NCI-H1105 (cell line): ENCODE measurements around the gene TRIM29.

ENCODE experiments used
- DNase-seq: peaks from one replicate; lab custom pipeline; 2025; lab: John Stamatoyannopoulos, UW

Gene TRIM29

GRCh38 chr11:120139316-120140069 lies 1.6 kb upstream of the TRIM29 start:
- no peak for DNase-seq

GRCh38 chr11:120137187-120137610 lies 714 bp downstream of the TRIM29 start:
- no peak for DNase-seq

DNA sequence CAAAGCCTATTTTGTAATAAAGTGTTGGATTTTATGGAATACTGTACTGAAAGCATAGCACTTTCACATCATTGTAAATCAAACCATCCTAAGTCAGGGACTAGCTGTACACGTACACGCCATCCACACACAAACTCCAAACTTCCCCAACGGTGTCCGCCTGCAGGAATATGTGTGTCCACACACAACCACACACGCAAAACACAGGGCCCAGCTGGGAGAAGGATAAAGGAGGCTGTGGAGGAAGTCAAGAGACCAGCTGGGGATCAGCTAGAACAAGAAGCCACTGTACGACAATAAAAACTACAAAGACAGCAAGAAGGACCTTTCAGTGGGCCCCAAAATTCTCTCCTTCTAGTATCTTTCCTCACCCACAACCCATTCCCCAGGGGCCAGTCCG lies 1.6 kb downstream of the TRIM29 start:
- no peak for DNase-seq

DNA sequence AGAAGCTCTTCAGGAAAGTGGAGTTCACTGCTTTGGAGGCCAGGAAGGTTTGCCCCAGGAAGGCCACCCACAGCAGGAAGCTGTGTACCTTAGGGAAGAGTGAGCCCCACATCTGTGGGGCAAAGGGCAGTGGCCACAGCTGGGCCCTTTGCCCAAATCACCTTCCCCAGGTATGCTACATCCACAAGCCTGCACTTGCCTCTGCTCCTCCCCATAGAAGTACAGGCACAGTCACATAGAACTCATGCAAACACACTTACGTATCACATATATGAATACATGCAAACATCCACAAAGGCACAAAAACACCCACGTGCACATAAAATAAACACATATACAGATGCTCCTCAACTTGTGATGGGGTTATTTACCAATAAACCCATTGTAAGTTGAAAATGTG lies 2.1 kb downstream of the TRIM29 start:
- no peak for DNase-seq

DNA sequence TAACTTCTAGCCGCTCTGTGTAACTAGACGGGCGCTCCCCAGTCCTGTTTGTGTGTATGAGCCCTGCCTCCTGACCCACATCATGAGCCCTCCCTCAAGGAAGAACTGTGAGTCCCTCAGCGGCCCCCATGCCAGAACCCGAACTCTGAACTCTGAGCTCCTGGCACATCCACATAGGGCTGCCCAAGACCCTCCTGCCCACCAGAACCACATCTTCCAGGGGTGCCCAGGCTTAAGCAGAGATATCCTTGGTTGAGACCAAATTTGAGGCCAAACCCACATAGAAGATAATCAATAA lies 3.0 kb downstream of the TRIM29 start:
- DNase-seq, result no peak

DNA sequence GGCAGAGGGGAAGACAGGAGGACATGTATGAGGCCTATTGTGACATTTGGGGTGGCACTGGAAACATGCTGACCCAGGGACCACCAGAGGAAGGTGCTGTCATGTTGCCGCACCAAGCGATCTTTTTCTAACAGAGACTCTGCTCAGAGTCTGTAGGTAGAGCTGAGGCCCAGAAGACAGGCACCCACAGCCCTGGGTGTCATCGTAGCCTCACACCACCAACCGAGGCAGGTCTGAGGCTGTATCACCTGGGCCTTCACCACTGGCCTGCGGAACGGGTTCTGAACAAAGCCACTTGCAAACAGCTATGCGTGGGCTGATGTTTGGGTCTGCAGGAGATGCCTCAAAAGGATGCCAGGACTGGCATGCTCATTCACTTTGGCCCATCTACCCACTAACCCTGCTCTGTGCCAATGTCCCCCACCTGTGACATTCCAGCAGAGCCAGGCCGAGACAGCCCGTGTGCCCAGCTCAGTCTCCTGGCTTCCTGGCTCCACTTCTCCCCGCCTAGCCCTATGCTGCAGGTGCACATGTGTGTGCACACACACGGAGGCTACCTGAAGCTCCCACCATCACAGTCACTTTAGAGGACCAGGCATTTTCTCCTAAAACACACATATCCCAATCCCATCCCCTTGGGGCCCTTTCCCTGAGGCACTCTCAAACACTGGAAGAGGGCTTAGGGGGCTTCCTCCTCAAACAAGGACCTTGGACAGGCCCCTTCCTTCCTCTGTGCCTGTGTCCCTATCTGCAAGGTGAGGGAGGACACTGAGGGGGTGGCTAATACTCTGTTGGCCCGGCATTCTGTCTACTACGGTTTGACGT lies 3.6 kb downstream of the TRIM29 start:
- no peak for DNase-seq

DNA sequence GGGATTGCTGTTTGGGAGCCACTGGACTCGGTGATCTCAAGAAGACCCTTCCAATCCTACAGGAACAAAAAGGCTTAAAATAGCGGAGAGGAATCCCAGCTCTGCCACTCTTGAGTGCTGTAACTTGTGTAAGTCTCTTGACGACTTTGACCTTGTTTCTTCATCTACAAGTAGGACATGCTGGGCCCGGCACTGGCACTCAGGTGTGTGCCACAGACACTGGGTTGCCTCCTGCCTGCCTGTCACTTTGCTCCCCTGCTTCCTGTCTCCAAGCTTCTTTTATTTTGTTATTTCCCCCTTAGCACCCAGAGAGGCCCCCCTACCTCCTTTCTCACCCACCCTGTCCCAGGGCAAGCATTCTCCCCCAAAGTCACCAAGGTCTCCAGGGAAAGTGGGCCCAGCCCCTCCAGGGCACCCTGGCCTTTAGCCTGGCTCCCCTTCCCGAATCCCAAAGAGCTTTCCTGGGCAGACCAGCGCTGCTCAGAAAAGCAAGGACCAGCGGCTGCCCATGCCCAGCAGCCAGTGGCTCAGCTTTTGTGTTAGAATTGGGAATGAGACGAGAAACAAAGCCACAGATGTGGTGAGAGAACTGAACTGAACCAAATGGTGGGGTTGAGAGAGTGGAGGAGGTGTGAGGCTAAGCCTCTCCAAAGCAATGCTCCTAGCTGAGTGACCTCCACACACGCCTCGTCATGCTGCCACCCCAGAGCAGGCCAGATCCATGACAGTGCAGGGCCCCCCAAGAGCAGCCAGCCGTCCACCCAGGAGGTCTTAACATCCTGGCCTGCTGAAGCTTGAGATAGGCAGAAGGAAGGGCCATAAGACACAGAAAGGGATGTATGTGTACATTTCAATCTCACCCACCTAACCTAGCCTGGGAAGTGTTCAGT lies 4.5 kb downstream of the TRIM29 start:
- no peak for DNase-seq

- DNase-seq, result no peak
Observed at GRCh38 chr11:120132645-120133185, 5.2 kb downstream of the TRIM29 start.

DNA sequence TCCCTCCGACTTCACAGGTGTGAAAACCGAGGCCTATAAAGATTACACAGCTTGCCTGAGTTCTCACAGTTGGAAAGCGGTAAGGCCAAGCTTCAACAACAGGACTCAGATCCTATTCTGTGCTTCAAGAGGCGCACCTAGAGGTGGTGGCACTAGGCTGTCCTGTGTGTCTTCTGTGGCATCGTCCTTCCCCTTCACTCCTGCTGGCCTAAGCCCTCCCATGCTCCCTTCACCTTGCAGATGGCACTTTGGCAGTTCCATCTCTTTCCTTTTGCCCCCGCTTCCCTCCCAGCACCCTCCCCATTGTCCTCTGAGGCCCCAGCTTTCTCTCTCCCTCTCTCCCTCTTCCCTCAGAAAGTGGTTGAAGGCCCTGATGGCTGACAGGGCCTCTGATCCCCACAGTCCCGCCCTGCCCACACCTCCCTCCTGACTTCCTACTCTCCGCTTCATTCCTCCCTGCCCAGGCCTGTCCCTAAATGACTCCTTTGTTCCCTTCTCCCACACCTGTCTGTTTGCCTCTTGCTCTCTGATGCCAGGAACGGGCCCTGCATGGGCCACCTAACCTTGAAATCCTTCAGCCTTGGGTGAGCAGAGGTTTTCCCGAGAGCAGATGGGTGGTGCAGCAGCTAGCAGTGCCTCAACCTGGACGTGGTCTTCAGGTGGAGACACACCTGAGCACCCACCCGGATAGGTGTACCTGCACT lies 5.8 kb downstream of the TRIM29 start:
- DNase-seq, result peak; percentile 94

- no peak for DNase-seq
Observed at GRCh38 chr11:120130991-120131760, 6.7 kb downstream of the TRIM29 start.

- no peak for DNase-seq
Observed at GRCh38 chr11:120130176-120130980, 7.5 kb downstream of the TRIM29 start.

DNA sequence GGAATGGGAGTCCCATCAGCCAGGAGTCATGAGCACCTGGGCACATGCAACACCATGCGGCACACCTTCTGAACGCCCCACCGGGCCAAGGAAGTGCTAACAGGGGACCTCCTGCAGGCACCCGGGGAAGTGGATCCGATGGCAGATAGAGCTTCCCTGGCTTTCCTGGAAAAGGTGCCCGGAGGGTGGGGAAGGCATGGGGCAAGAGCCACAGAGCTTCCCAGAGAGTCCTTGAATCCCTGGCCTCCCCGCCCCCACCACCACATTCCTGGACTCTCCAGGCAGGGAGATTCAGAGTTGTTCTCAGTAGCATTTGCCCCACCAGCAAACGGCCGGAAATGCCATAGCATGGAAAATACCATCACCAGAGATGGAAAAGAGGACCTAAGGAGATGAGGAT lies 8.3 kb downstream of the TRIM29 start:
- no peak for DNase-seq

DNA sequence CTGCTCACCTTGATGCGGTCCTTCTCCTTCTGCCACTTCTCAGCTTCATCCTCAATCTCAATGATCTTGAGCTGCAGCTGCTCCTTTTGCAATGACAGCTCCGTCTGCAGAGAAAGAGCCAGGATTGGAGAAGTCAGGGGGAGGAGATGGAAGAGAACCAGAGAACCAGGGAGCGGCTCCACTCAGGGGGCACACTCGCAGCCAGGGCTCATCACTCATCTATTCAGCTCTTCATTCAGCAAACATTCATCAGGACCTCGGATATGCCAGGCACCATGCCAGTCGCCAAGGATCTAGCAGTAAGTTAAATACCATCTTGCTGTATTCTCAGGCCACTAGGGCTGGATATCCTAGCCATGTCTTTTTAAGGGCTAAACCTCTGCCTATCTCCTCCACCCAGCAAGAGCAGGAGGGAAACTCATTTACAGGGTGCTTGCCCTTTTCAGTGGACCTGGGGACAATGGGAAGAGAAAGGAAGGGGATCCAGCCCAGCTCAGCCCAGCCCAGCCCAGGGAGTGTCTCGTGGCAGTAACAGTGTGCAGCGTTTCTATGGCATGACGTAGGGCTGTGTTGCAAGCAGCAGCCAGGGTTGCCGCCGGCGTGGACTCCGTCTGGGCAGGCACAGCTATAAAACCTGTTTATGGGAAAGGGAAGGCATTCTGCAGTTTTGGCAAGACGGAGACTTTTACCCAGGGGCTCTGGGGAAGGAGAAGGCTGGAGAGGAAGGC lies 9.4 kb downstream of the TRIM29 start:
- DNase-seq, result peak; percentile 24

GRCh38 chr11:120127236-120127635 lies 10.7 kb downstream of the TRIM29 start:
- DNase-seq, result no peak

GRCh38 chr11:120126620-120127019 lies 11.3 kb downstream of the TRIM29 start:
- no peak for DNase-seq

DNA sequence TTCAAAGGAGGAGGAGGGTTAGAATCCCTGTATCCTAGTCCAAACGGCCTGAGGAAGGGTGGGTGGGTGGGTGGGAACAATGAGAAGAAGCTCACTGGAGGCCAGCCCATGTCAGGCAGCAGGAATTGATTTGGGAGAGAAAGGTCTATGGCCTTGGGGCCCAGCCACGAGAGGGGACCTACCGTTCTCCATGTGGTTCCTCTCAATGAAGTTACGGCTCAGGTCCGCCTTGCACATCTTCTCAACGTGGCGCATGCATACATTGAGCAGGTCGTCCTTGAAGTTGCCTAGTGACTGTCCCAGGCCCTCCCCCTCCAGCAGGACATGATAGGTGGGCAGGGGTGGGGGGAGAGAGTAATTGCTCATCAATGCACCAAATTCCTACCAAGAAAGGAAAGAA lies 12.4 kb downstream of the TRIM29 start:
- no peak for DNase-seq

DNA sequence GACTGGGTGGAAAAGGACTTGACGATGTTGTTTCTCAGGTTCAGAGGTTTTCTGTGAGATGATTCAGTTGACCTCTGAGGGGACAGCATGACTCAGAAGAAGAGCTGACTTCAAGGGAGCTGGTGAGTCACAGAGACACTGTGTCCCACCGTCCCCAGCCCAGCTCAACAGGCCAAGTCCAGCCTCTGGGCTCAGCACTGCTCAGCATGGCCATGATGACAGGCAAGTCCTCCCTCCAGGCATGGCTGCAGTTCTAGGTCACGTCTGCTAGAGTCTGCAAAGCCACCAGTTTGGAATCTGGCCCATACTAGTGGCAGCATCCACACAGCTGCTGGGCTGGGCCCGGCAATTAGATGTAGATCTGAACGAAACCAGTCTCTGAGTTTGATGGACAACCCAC lies 12.9 kb downstream of the TRIM29 start:
- no peak for DNase-seq

- no peak for DNase-seq
Observed at GRCh38 chr11:120124355-120124754, 13.6 kb downstream of the TRIM29 start.

DNA sequence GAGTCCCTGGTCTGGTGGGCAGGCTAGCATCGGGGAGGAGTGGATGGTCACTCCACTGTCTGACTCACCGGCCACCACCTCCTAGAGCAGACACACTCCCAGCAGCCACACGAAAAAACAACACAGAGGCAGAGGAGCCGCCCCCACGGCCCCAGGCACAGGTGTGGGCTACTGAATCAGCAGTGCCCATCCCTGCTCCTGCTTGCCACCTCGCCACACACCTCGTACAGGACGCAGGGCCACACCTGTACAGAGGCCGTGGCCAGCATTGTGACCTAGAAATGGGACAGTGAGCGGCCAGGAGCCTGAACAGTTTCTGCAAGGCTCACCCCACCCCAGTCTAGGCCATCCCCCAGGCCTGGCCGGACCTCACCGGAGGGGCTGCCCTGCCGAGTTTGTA lies 14.0 kb downstream of the TRIM29 start:
- DNase-seq, result no peak
